CD4-positive, alpha-beta T cell (primary cell): ENCODE measurements around the gene GMFB. TPM values are rescaled to one million over a fixed set of nuclear protein-coding genes. Genes with fewer than 3 reads are reported as not detected.
A peak's percentile ranks its signal among the peaks of the same experiment; 100 is the strongest.

Experiments used
- ATAC-seq: fragments of 200-7000 bp; cut with Tn5 transposase; one replicate; pipeline ENCODE4 v1.10.0; 2022; ENCODE audit warnings: mild to moderate bottlenecking; ENCODE audit not compliant: poor library complexity
- CTCF ChIA-PET: fragments of 350-600 bp; sonication (Branson Sonifier 250); formaldehyde crosslinking; loops from one replicate; lab custom pipeline; 2021; ENCODE audit warnings: antibody characterized with exemption, inconsistent platforms; lab: Charles Lee
- POLR2A ChIA-PET: fragments of 350-600 bp; sonication (Branson Sonifier 250); formaldehyde crosslinking; loops from one replicate; lab custom pipeline; 2021; ENCODE audit warnings: antibody characterized with exemption, inconsistent platforms; lab: Charles Lee
- DNase-seq, 14 experiments: peaks; one replicate each; pipeline ENCODE4 v3.0.0-alpha.2; 2013 to 2020; ENCODE audit warnings: mixed read lengths in 2 of 14
- H3K27ac ChIP-seq, 2 donors: one replicate each; pipeline versions ENCODE4 v1.5.1 to v1.7.0; 2013; ENCODE audit warnings: low read length in 2 of 2, low read depth in 1 of 2, mild to moderate bottlenecking in 1 of 2
- H3K27me3 ChIP-seq, 2 experiments: 1 replicate in 1 of 2; 2 replicates in 1 of 2; pipeline versions ENCODE4 v1.6.1 to v1.7.0; 2013; ENCODE audit warnings: low read length in 2 of 2, control low read depth in 1 of 2, mild to moderate bottlenecking in 1 of 2, moderate library complexity in 1 of 2; ENCODE audit not compliant: insufficient read depth in 2 of 2, control insufficient read depth in 1 of 2
- H3K36me3 ChIP-seq: one replicate; pipeline ENCODE4 v1.6.1; 2013; ENCODE audit warnings: low read length, control low read depth; ENCODE audit not compliant: insufficient read depth
- H3K4me1 ChIP-seq: one replicate; pipeline ENCODE4 v1.6.1; 2013; ENCODE audit warnings: low read length, control low read depth; ENCODE audit not compliant: insufficient read depth
- H3K4me3 ChIP-seq: one replicate; pipeline ENCODE4 v1.5.1; 2013; ENCODE audit warnings: mild to moderate bottlenecking, low read length, moderate library complexity
- H3K9me3 ChIP-seq, 2 experiments: 1 replicate in 1 of 2; 2 replicates in 1 of 2; pipeline versions ENCODE4 v1.6.1 to v1.7.0; 2013; ENCODE audit warnings: low read length in 2 of 2, mild to moderate bottlenecking in 2 of 2, control low read depth in 1 of 2, moderate library complexity in 1 of 2; ENCODE audit not compliant: control insufficient read depth in 1 of 2, insufficient read depth in 1 of 2
- H3K27ac Mint-ChIP-seq: one replicate; pipeline ENCODE4 v1.8.0; 2020; ENCODE audit warnings: mixed read lengths
- H3K27me3 Mint-ChIP-seq: one replicate; pipeline ENCODE4 v1.8.0; 2021; ENCODE audit warnings: mixed read lengths
- H3K36me3 Mint-ChIP-seq: one replicate; pipeline ENCODE4 v1.8.0; 2021; ENCODE audit warnings: low read depth, mixed read lengths
- H3K4me1 Mint-ChIP-seq: one replicate; pipeline ENCODE4 v1.8.0; 2021; ENCODE audit warnings: low read depth, mixed read lengths
- H3K4me3 Mint-ChIP-seq: one replicate; pipeline ENCODE4 v1.8.0; 2020; ENCODE audit warnings: mild to moderate bottlenecking, mixed read lengths
- H3K9me3 Mint-ChIP-seq: one replicate; pipeline ENCODE4 v1.8.0; 2020; ENCODE audit warnings: mixed read lengths
- intact Hi-C, 2 experiments: fragments of 100-400 bp; cut with DNase I in 1 of 2; cut with micrococcal nuclease in 1 of 2; formaldehyde crosslinking; loops; one replicate each; pipeline versions ENCODE4 v1.15.1 to v1.9.0; 2023 to 2025; cut with DNase I, micrococcal nuclease
- total RNA-seq, 174 experiments: library from RNA in 2 of 174; stranded (reverse) in 2 of 174; gene quantifications; one replicate each; pipeline ENCODE4 v1.2.3 and lab custom pipeline; 2021 to 2026
- TF ChIP-seq, protein P1 (sequence below): fragments of 200-600 bp; IDR thresholded peaks from one replicate; pipeline ENCODE4 v1.8.0; 2022; ENCODE audit warnings: antibody characterized with exemption, mild to moderate bottlenecking

The GMFB gene
- total RNA-seq, 2 experiments from 2014 or later: 39.5 to 43.5 TPM

DNA sequence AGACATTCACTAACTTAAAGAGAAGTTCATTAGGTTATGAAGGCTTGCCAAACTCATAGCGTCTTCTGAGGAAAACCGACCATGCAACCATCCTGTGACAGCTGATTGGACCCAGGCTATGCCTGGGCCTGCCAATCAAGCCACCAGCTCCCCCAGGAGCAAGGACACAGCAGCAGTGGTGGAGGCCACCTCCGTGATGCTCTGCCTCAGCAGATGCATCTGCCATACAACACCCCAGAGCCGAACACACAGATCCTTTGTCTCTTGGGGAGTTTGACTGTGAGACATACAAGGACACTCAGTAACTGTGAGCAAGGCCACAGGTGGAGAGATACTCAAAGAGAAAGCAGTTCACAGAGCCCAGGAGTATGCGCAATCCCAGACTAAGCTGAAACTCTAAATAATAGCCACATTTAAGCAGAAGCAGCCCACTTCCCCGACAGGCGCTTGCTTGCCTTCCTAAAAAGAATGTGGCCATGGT is 37.6 kb downstream of the GMFB start:
- Histone ChIP-seq H3K4me1 (no peaks in the 10 kb centered on the region), H3K27ac (no peak overlapping the region), H3K36me3 (no peaks in the 10 kb centered on the region), H3K27me3 (peaks cover 0 to 3% of the 10 kb centered on the region in 2 experiments), H3K4me3 (no peak overlapping the region), H3K9me3 (no peaks in the 10 kb centered on the region)
- H3K27me3 Mint-ChIP-seq: no peaks in the 10 kb centered on the region
- intact Hi-C loops: no loop called here
- DNase-seq (no peak), ATAC-seq (no peak)
- no peak overlapping the region for H3K4me3 Mint-ChIP-seq
- CTCF ChIA-PET: no interaction called here
- no peak overlapping the region for H3K27ac Mint-ChIP-seq
- POLR2A ChIA-PET: no interaction called here
- H3K4me1 Mint-ChIP-seq: no peaks in the 10 kb centered on the region
- H3K36me3 Mint-ChIP-seq: no peaks in the 10 kb centered on the region
- H3K9me3 Mint-ChIP-seq: no peaks in the 10 kb centered on the region
- TF ChIP-seq, protein P1, sequence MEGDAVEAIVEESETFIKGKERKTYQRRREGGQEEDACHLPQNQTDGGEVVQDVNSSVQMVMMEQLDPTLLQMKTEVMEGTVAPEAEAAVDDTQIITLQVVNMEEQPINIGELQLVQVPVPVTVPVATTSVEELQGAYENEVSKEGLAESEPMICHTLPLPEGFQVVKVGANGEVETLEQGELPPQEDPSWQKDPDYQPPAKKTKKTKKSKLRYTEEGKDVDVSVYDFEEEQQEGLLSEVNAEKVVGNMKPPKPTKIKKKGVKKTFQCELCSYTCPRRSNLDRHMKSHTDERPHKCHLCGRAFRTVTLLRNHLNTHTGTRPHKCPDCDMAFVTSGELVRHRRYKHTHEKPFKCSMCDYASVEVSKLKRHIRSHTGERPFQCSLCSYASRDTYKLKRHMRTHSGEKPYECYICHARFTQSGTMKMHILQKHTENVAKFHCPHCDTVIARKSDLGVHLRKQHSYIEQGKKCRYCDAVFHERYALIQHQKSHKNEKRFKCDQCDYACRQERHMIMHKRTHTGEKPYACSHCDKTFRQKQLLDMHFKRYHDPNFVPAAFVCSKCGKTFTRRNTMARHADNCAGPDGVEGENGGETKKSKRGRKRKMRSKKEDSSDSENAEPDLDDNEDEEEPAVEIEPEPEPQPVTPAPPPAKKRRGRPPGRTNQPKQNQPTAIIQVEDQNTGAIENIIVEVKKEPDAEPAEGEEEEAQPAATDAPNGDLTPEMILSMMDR: no peak

DNA sequence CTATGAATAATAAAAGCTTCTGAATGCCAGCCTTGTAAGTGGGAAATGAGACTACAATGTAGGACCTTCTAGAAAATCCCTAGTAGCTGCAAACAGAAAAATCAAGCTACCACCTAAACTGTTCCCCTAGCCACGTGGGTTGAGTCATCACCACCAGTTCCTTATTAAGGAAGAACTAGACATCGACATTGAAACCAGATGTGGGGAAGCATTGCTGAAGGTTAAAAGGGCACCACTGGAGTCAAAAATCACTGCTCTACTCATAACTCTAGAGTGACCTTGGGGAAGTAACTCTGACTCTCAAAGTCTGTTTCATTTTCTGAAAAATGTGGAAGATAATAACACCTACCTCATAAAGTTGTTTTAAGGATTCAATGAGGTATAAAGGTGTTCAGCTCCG is 38.2 kb downstream of the GMFB start:
- ChIA-PET POLR2A (no interaction called here), CTCF (no interaction called here)
- Histone ChIP-seq H3K27ac (no peak overlapping the region), H3K36me3 (no peaks in the 10 kb centered on the region), H3K27me3 (peaks cover 0 to 3% of the 10 kb centered on the region in 2 experiments), H3K4me3 (no peak overlapping the region), H3K9me3 (no peaks in the 10 kb centered on the region), H3K4me1 (no peaks in the 10 kb centered on the region)
- Mint-ChIP-seq H3K27me3 (no peaks in the 10 kb centered on the region), H3K4me1 (no peaks in the 10 kb centered on the region), H3K36me3 (no peaks in the 10 kb centered on the region), H3K9me3 (no peaks in the 10 kb centered on the region), H3K27ac (no peak overlapping the region), H3K4me3 (no peak overlapping the region)
- TF ChIP-seq, protein P1: no peak
- intact Hi-C loops: no loop called here
- ATAC-seq: no peak
- peak in 3 of 14 experiments; percentile 19 to 65 (median 60) for DNase-seq

DNA sequence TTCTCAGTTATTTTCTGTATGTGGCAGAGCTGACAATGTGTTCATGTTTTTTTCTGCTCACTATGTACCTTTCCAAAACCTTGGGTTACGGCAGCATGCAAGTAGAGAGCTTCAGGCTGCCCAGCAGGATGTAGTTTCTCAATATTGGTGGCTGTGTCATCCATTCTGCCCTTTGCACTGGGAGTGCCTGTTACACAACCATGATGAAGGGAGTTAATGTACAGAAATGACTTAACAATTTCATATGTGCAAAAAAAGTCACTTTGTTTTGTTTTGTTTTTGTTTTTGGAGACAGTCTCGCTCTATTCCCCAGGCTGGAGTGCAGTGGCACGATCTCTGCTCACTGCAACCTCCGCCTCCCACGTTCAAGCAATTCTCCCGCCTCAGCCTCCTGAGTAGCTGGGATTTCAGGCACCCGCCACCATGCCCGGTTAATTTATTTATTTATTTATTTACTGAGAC is 41.5 kb downstream of the GMFB start:
- intact Hi-C loops: no loop called here
- ChIA-PET POLR2A (no interaction called here), CTCF (interaction anchor here (0.6 to 1.1 kb wide), 2 partner anchors 30 to 91 kb away, joined by 3 to 4 read pairs; no protein-coding TSS in a partner anchor)
- Histone ChIP-seq H3K9me3 (no peaks in the 10 kb centered on the region), H3K27me3 (peaks cover 0 to 3% of the 10 kb centered on the region in 2 experiments), H3K36me3 (no peaks in the 10 kb centered on the region), H3K4me1 (no peaks in the 10 kb centered on the region), H3K4me3 (no peak overlapping the region), H3K27ac (no peak overlapping the region)
- Mint-ChIP-seq H3K27ac (no peak overlapping the region), H3K36me3 (no peaks in the 10 kb centered on the region), H3K4me1 (no peaks in the 10 kb centered on the region), H3K9me3 (no peaks in the 10 kb centered on the region), H3K4me3 (no peak overlapping the region), H3K27me3 (no peaks in the 10 kb centered on the region)
- peak in 3 of 14 experiments; percentile 12 to 60 (median 51) for DNase-seq
- no peak for ATAC-seq
- TF ChIP-seq, protein P1: no peak
